ENCODE data around the gene IFT25.

GRCh38 chr1:53902235-53903138, 43.0 kb downstream of the IFT25 start:
- TF ChIP-seq CTCF (IDR thresholded peaks at IDR 0.05) (no peak), POLR2A (IDR thresholded peaks at IDR 0.05) (no peak)
